ENCODE data around the gene DGAT2L6.

The DGAT2L6 gene

DNA sequence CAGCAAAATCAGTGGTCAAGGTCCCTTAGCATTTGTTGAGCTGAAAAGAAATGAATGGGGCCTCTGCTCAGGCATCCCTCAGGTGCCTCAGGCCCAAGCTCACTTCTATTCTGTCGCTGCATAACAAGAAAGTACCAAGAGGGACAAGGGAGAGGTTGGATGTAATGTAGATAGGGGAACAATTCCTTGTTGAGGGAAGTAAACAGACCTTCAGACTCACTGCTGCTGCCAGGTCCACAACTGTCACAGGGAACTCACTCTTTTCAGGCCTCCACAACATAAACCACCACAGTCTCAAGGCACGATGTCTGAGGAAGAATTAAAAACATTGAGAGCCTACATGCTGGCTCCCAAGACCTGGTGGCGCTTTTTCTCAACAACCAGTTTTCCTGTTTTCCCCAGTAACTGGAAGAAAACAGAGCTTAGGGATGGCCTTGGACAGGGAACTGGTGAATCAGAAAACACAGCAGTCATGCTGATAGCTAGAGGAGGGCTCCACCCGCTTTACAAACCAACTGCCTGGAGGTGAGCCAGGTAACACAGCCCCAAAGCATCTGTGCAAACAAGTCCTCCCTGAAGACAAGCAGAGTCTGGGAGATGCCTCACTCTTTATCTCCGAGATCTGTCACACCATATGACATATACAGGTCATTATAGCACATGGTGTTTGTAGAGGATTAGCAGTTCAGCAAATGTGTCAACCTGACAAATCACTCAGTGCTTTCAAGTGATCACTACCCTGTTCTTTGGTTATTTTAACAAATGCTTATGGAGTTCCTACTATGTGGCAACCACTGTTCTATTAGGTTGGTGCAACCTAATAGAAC, 42.9 kb downstream of the DGAT2L6 start:
- DNase-seq = no peak
- no peaks in the 10 kb centered on the region for H3K27me3 ChIP-seq
- H3K36me3 ChIP-seq = no peaks in the 10 kb centered on the region
- TF ChIP-seq, protein P1, sequence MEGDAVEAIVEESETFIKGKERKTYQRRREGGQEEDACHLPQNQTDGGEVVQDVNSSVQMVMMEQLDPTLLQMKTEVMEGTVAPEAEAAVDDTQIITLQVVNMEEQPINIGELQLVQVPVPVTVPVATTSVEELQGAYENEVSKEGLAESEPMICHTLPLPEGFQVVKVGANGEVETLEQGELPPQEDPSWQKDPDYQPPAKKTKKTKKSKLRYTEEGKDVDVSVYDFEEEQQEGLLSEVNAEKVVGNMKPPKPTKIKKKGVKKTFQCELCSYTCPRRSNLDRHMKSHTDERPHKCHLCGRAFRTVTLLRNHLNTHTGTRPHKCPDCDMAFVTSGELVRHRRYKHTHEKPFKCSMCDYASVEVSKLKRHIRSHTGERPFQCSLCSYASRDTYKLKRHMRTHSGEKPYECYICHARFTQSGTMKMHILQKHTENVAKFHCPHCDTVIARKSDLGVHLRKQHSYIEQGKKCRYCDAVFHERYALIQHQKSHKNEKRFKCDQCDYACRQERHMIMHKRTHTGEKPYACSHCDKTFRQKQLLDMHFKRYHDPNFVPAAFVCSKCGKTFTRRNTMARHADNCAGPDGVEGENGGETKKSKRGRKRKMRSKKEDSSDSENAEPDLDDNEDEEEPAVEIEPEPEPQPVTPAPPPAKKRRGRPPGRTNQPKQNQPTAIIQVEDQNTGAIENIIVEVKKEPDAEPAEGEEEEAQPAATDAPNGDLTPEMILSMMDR (IDR thresholded peaks at IDR 0.05; ENCODE audit: low read depth, low read length) = no peak
- H3K4me3 ChIP-seq (ENCODE audit: low read depth, low read length) = no peak overlapping the region
- no peaks in the 10 kb centered on the region for H3K4me1 ChIP-seq
- no peaks in the 10 kb centered on the region for H3K9me3 ChIP-seq

DNA sequence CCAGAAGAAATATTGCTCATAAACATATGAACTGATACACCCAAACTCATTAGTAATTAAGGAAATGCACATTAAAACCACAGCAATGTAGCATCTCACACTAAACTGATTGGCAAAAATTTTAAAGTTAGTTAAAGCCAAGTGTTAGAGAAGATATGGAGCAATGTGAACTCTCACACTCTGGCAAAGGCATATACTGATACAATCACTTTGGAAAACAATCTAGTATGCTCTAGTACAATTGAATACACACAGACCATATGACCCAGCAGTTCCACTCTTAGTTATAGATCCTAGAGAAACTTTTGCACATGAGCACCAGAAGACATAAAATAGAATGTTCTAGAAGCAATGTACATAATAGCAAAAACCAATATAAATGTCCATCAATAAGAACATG, 48.8 kb downstream of the DGAT2L6 start:
- no peak for DNase-seq
- Histone ChIP-seq H3K36me3 (no peaks in the 10 kb centered on the region), H3K4me1 (no peaks in the 10 kb centered on the region), H3K9me3 (no peaks in the 10 kb centered on the region), H3K4me3 (ENCODE audit: low read depth, low read length) (no peak overlapping the region), H3K27me3 (no peaks in the 10 kb centered on the region)
- TF ChIP-seq, protein P1 (IDR thresholded peaks at IDR 0.05; ENCODE audit: low read depth, low read length) = no peak

DNA sequence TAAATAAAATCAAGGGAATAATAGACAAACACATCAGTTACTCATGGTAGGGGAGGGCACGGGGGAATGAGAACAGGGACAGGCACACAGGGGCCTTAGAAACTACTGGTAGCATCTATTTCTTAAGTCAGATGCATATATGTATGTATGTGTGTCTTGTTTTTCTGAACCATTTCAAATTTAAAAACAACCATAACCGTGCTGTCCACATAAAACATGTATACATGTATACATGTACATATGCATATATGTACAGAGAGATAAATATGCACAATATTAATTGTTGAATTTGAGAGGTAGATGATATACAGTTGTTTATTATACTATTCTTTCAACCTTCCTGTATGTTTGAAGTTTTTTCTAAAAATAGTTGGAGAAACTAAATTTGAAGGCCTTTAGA, 49.4 kb downstream of the DGAT2L6 start:
- H3K4me1 ChIP-seq = no peaks in the 10 kb centered on the region
- no peaks in the 10 kb centered on the region for H3K27me3 ChIP-seq
- no peak overlapping the region for H3K4me3 ChIP-seq (ENCODE audit: low read depth, low read length)
- no peaks in the 10 kb centered on the region for H3K36me3 ChIP-seq
- no peak for DNase-seq
- TF ChIP-seq, protein P1 (IDR thresholded peaks at IDR 0.05; ENCODE audit: low read depth, low read length) = no peak
- no peaks in the 10 kb centered on the region for H3K9me3 ChIP-seq

DNA sequence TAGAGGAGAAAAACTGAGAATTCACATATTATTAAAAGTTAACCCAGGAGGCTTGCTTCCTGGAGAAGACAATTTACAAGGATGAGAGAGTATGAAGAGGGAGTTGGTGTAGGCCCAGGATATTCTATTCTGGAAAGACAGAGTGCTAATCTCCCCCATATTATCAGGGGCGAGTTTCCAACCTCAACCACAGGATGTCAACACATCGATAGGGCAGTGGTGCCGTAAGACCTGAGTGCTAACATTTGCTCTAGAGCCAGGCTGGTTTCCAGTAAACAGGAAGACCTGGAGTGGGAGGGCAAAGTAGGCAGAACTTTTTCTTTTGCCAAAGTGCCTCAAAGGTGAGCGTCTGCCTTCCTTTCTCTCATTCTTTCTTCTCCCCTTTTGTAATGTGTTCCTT, 54.4 kb downstream of the DGAT2L6 start:
- DNase-seq = no peak
- TF ChIP-seq, protein P1 (IDR thresholded peaks at IDR 0.05; ENCODE audit: low read depth, low read length) = no peak
- Histone ChIP-seq H3K4me1 (no peaks in the 10 kb centered on the region), H3K4me3 (ENCODE audit: low read depth, low read length) (no peak overlapping the region), H3K27me3 (no peaks in the 10 kb centered on the region), H3K36me3 (no peaks in the 10 kb centered on the region), H3K9me3 (no peaks in the 10 kb centered on the region)

DNA sequence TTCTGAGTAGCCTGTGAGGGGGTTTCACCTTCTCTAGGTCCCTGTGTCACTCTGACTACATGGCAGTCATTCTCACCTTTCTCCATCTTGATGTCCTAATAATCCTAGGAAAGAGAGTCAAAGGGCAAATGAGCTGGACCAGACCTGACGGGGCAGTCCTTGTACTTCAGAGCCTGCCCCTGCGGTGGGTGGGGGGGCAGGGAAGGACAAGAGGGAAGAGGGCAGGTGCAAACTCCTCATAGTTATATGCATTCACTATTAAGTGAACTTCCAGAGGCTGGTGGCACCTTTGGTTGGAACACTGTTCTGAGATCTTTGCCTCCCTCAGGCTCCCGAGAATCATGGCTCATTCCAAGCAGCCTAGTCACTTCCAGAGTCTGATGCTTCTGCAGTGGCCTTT, 57.1 kb downstream of the DGAT2L6 start, which contains the start of gene AWAT1:
Gene AWAT1, plus strand, starts transcription at position 301 of the 400 bp plus-strand sequence. Its CDS starts 41 bp downstream, at position 342.
- no peaks in the 10 kb centered on the region for H3K4me1 ChIP-seq
- H3K9me3 ChIP-seq = no peaks in the 10 kb centered on the region
- TF ChIP-seq, protein P1 (IDR thresholded peaks at IDR 0.05; ENCODE audit: low read depth, low read length) = no peak
- no peaks in the 10 kb centered on the region for H3K36me3 ChIP-seq
- H3K4me3 ChIP-seq (ENCODE audit: low read depth, low read length) = no peak within 1 kb of the TSS
- H3K27me3 ChIP-seq = no peaks in the 10 kb centered on the region
- no peak for DNase-seq

DNA sequence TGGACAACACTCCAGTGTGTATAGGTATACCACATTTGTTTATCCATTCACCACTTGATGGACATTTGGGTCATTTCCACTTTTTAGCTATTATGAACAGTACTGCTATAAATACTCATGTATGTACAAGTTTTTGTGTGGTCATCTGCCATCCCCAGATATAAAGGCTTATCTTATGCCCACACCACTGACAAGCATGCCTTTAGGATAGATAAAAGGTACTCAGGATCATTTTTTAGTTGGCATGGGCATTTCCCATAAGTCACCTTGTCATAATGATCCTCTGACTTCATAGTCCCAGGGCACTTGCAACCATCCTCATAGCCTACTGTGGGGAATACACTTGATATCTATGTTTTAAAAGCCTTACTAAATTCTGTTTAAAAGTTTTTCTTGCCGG, 63.5 kb downstream of the DGAT2L6 start:
- Histone ChIP-seq H3K36me3 (no peaks in the 10 kb centered on the region), H3K4me1 (no peaks in the 10 kb centered on the region), H3K9me3 (no peaks in the 10 kb centered on the region), H3K4me3 (ENCODE audit: low read depth, low read length) (no peak overlapping the region), H3K27me3 (no peaks in the 10 kb centered on the region)
- TF ChIP-seq, protein P1 (IDR thresholded peaks at IDR 0.05; ENCODE audit: low read depth, low read length) = no peak
- no peak for DNase-seq
